Loucy (cell line): Measurements from ENCODE around the gene PARS2.

Experiments used
- EZH2phosphoT487 ChIP-seq: fragments of 200-600 bp; IDR thresholded peaks from 2 replicates; pipeline ENCODE4 v1.6.1; 2018; ENCODE audit warnings: antibody characterized with exemption, mild to moderate bottlenecking, moderate library complexity, borderline replicate concordance
- TF ChIP-seq, protein P1 (sequence below): fragments of 200-600 bp; sonication (generic); conservative IDR thresholded peaks from 2 replicates; pipeline ENCODE4 v1.5.1; 2014; ENCODE audit warnings: mild to moderate bottlenecking, antibody characterized with exemption, low read length

DNA sequence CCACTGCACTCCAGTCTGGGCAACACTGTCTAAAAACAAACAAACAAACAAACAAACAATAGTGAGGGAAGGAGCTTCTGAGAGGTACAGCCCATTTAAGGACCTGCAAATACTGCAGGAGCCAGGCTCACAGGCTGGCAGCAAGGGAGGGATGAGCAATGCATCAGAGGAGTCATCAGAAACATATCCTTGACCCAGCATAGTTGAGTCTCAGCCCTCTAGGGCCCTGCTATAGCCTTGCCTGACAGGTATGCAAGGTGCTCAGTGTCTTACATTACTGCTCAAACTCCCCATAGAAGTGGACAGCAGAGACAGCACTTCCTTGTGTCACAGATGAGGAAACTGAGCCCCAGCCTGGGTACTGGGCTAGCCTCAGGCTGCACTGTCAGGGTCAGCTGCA is 55.9 kb downstream of the PARS2 start:
- TF ChIP-seq, protein P1, sequence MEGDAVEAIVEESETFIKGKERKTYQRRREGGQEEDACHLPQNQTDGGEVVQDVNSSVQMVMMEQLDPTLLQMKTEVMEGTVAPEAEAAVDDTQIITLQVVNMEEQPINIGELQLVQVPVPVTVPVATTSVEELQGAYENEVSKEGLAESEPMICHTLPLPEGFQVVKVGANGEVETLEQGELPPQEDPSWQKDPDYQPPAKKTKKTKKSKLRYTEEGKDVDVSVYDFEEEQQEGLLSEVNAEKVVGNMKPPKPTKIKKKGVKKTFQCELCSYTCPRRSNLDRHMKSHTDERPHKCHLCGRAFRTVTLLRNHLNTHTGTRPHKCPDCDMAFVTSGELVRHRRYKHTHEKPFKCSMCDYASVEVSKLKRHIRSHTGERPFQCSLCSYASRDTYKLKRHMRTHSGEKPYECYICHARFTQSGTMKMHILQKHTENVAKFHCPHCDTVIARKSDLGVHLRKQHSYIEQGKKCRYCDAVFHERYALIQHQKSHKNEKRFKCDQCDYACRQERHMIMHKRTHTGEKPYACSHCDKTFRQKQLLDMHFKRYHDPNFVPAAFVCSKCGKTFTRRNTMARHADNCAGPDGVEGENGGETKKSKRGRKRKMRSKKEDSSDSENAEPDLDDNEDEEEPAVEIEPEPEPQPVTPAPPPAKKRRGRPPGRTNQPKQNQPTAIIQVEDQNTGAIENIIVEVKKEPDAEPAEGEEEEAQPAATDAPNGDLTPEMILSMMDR, result no peak
- no peak for TF ChIP-seq EZH2phosphoT487
